GM19239 (cell line): Measurements from ENCODE around the gene PRUNE2.
"Not testable (repeated sequence)": the region's sequence is repeated elsewhere in the genome, so short reads cannot be mapped to it uniquely, and the experiment has no call there.

Experiments used
- DNase-seq: peaks from one replicate; pipeline ENCODE4 v3.0.0; 2011; ENCODE audit warnings: low spot score; ENCODE audit not compliant: insufficient read length
- FAIRE-seq: peaks from 2 replicates; lab custom pipeline; 2011; peaks lifted over from hg19 to GRCh38; lab: Jason Lieb, UNC

PRUNE2 gene

GRCh38 chr9:76877961-76878360 lies 28.0 kb downstream of the PRUNE2 start:
- FAIRE-seq (no peak), DNase-seq (no peak)

- DNase-seq = no peak
- FAIRE-seq = no peak
Measured at GRCh38 chr9:76876098-76876497, 29.8 kb downstream of the PRUNE2 start.

- no peak for FAIRE-seq
- no peak for DNase-seq
Measured at GRCh38 chr9:76873821-76874220, 32.1 kb downstream of the PRUNE2 start.

- DNase-seq (no peak), FAIRE-seq (no peak)
Measured at GRCh38 chr9:76873056-76873792, 32.7 kb downstream of the PRUNE2 start.

GRCh38 chr9:76868897-76869296 lies 37.0 kb downstream of the PRUNE2 start:
- DNase-seq (no peak), FAIRE-seq (no peak)

- DNase-seq (no peak), FAIRE-seq (no peak)
Measured at GRCh38 chr9:76866689-76867088, 39.2 kb downstream of the PRUNE2 start.

GRCh38 chr9:76863832-76864231 lies 42.1 kb downstream of the PRUNE2 start:
- FAIRE-seq (no peak), DNase-seq (no peak)

- no peak for FAIRE-seq
- DNase-seq = no peak
Measured at GRCh38 chr9:76859860-76860259, 46.1 kb downstream of the PRUNE2 start.

GRCh38 chr9:76858248-76858647 lies 47.7 kb downstream of the PRUNE2 start:
- not testable (repeated sequence) for FAIRE-seq, DNase-seq

- DNase-seq (no peak), FAIRE-seq (no peak)
Measured at GRCh38 chr9:76856016-76856415, 49.9 kb downstream of the PRUNE2 start.

- no peak for DNase-seq
Measured at GRCh38 chr9:76855015-76855414, 50.9 kb downstream of the PRUNE2 start.

GRCh38 chr9:76852026-76852425 lies 53.9 kb downstream of the PRUNE2 start:
- FAIRE-seq = no peak
- DNase-seq = no peak

More at GRCh38 chr9:76855015-76855414, 50.9 kb downstream of the PRUNE2 start:
- no peak for FAIRE-seq

- DNase-seq (no peak), FAIRE-seq (no peak)
Measured at GRCh38 chr9:76846297-76846696, 59.6 kb downstream of the PRUNE2 start.

GRCh38 chr9:76845254-76845653 lies 60.7 kb downstream of the PRUNE2 start:
- FAIRE-seq = no peak

GRCh38 chr9:76835571-76836283 lies 70.2 kb downstream of the PRUNE2 start:
- DNase-seq = no peak

More at GRCh38 chr9:76845254-76845653, 60.7 kb downstream of the PRUNE2 start:
- DNase-seq = no peak

GRCh38 chr9:76828447-76828846 lies 77.5 kb downstream of the PRUNE2 start:
- FAIRE-seq (no peak), DNase-seq (no peak)

More at GRCh38 chr9:76835571-76836283, 70.2 kb downstream of the PRUNE2 start:
- no peak for FAIRE-seq

GRCh38 chr9:76827296-76828080 lies 78.4 kb downstream of the PRUNE2 start:
- FAIRE-seq (no peak), DNase-seq (no peak)

GRCh38 chr9:76820431-76820830 lies 85.5 kb downstream of the PRUNE2 start:
- DNase-seq (no peak), FAIRE-seq (no peak)

GRCh38 chr9:76818271-76818670 lies 87.6 kb downstream of the PRUNE2 start:
- DNase-seq (no peak), FAIRE-seq (no peak)

GRCh38 chr9:76817489-76817888 lies 88.4 kb downstream of the PRUNE2 start:
- no peak for FAIRE-seq
- DNase-seq = no peak

GRCh38 chr9:76812591-76812990 lies 93.3 kb downstream of the PRUNE2 start:
- FAIRE-seq (no peak), DNase-seq (no peak)
